ENCODE results near the gene NT5DC2.

NT5DC2 gene

DNA sequence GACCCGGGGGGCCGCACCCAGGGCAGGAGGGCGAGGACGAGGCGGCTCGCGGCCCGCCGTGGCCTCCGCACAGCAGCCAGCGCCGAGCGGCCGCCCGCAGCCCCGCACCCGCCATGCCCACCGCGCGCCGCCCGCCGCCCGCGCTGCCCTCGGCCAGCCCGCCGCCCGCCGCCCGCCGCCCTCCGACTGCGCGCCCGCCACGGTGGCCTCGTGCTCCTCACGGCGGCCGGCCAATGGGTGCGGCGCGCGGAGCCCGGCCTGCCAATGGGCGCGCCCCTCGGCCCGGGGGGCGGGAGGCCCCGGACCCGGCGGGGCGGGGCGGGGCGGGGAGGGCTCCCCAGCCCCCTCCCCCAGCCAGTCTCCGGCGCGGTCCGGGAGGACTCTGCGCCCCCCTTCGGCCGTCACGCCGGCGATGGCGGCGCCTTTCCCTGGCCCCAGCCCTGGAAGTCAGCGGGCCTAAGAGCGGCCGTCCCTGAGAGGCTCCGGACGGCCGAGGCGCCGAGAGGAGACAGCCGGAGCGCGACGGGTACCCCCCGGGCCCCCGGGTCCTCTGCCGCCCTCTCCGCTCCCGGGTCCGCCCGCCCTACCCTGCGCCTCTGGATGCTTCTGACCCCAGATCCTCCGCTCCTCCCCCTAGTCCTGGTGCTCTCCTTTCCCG lies at the start of gene NT5DC2:
TSS of gene NT5DC2 (minus strand) at position 235 of the 658 bp plus-strand sequence. CDS start at position 115, 120 bp downstream.
- DNase-seq (ENCODE audit: low read depth): peak; percentile 75

DNA sequence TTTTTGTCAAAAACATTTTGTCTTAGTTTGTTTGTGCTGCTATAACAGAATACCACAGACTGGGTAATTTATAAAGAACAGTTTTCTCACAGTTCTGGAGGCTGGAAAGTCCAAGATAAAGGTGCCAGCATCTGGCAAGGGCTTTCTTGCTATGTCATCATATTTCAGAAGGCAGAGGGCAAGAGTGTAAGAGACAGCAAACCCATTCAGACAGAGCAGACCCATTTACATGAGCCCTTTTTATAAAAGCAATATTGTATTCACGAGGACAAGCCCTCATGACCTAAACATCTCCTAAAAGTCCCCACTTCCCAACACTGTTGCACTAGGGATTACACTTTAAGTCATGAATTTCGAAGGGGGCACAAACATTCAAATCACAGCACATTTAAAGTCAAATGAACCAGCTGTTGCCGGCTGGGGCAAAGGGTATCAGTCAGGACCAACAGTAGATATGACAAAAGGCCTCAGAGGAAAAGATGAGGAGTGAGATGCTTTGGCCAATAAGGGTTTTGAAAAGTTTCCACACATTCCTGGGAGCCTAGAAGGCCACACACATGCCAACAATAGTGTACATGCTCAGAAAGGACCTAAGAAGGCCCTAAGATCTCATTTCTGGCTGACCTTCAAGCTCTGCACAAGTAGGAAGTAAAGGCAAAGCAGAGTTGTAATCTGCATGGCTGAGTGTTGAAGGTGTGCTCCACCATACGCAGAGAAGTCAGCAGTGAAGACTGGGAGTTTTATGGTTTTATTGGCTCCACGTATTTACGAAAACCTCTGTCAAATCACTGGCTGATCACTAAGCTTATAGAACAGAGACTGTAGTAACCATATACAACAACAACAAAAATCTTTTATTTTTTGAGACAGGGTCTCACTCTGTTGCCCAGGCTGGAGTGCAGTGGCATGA lies 40.7 kb upstream of the NT5DC2 start:
- DNase-seq (ENCODE audit: low read depth): no peak

DNA sequence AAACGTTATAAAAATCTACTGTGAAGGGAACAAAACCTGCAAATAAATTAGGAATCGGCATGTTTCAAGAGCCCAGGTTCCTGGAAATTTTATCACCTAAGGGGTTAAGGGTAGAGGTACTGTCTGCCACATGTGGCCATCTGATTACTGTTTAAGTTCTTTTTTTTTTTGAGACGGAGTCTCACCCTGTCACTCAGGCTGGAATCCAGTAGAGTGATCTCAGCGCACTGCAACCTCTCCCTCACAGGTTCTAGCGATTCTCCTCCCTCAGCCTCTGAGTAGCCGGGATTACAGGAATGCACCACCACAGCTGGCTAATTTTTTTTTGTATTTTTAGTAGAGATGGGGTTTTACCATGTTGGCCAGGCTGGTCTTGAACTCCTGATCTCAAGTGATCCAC lies 38.6 kb upstream of the NT5DC2 start:
- DNase-seq (ENCODE audit: low read depth): no peak

DNA sequence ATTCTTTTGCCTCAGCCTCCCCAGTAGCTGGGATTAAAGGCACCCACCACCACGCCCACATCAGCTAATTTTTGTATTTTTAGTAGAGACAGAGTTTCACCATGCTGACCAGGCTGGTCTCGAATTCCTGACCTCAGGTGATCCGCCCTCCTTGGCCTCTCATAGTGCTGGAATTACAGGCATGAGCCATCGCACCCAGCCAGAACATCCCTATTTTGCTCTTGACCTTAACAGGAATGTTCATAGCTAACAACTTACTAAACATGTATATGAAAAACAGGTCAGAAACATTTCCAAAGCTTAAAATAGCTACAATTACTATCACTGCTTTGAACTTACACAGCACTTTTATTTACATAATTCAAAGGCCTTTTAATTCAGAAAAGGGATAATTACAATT lies 36.4 kb upstream of the NT5DC2 start:
- DNase-seq (ENCODE audit: low read depth): no peak

DNA sequence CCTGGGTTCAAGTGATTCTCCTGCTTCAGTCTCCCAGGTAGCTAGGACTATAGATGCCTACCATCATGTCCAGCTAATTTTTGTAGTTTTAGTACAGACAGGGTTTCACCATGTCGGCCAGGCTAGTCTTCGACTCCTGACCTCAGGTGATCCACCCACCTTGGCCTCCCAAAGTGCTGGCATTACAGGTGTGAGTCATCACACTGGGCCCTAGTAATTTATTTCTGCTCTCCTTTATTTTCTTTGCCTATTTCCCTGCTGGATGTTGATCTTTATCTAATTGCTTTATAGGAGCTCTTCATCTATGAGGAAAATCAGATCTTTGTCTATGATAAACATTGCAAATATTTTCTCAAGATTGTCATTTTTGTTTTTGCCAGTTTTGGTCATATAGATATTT lies 34.4 kb upstream of the NT5DC2 start:
- DNase-seq (ENCODE audit: low read depth): no peak

DNA sequence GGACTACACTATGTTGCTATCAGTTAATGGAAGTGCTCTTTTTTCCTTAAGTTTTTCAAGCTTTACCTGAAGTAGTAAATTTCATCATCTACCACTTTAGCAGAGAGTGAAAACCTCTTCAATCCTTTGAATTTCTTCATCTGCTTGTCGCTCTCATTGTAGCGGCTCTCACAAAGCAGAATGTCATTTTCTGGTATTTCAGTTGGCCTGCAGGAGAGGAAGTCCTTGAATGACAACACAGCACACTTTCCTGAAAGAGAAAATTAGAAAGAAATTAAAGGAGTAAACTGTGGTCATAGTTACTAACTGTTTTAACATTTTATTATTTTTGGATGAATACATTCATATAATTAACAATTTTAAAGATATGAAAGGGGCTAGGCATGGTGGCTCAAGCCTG lies 30.3 kb upstream of the NT5DC2 start:
- no peak for DNase-seq (ENCODE audit: low read depth)

DNA sequence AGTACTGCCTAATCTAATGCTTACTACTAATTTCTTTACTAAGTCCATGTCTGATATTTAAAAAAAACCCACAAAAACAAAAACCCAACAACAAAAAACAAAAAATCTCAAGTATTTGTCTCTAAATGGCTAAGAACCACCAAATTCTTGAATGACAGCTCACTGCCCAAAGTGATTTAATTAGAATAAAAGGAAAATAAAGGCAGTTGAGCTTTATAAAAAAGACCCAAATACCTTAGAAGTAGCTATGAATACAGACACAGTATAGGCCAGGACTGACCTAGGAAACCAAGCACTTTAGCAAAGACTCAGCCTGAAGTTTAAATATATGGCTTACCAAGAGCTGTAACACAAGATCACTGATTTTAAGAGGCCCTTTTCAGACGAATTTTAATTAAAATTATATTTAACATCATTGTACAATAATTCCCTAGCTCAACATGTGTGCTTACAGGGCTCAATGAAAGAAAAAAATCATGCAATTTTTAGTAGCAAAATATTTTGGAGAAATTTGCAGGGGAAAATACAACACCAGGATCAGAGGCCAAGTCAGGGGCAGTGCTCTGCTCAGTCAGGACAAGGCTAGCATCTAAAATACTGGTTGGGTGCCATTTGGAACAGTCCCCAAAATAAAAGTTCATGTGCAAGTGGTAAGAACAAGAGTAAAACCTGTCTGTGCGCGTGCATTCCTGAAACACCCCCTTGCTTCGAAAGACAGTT lies 27.5 kb upstream of the NT5DC2 start:
- DNase-seq (ENCODE audit: low read depth): no peak

DNA sequence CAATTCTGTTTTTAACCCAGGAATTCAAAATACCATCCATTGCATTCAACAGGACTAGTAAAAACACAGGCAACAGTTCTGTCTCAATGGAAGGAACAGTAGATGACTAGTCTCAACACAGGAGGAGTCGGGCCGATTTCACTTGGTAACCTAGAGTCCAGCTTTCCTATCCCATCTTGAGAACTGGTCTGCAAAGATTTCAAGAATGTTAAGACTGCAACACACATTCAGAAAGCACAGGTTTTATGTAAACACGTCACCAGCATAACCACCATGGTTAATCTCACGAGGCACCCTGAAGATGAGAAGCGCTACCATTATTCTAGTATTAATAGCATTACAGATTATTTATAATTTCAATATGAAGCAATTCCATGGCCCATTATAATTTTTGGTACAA lies 24.8 kb upstream of the NT5DC2 start:
- DNase-seq (ENCODE audit: low read depth): no peak

DNA sequence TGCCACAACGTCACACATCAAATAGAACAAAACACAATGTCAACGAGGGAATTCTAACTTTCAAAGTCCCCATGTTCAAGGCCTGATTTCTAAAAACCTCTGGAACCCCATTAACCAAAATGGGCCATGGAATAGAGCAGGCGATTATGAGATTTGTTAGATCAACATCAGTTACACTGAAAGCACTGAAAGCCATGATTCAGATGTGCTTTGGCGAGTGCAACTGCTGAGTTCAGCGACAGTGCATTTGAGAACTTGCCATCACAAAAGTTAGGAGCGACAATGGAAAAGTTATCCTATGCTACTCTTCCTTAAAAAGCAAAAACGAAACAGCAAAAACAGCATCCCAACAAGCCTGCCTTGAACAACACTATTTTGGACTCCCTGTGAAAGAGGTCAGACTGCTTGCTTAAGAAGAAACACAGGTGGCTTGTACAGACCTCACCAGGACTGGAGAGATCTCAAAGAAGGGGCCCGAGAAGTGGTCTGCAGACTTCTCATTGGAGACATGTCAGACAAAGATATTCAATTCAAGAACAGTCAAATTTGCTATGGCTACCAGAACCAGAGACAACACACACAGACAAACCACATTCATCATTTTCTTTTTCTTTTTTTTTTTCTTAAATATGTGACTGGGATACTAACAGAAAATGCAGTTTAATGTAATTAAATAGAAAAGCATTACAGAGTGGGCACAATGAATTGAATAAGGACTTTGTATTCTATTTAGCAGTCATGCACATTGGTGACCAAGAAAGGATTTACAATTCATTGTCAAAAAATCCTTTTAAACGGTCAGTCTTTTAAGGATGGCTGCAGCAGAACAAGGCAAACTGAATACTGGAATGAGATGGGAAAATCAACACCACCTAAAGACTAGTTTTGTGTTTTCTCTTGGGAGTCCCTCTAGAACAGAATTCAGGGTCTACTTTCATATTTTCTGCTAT lies 23.6 kb upstream of the NT5DC2 start:
- no peak for DNase-seq (ENCODE audit: low read depth)

DNA sequence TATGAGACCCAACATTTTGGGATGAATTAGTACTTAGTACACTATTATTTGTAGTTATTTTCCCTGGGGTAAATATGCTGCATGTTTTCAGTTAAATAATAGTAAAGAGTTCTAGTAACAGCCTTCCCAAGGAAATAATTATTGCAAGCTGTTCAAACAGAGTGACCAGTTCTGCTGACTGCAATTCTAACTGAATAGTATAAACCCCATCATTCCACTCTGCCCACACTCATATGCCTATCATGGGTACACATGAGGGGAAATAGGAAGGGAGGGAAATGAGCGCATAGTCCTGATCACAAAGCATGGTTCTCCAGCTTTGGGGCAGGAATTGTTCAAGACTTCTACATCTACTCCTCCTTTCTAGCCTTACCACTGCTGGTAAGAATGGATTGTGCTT lies 21.4 kb upstream of the NT5DC2 start:
- DNase-seq (ENCODE audit: low read depth): no peak

DNA sequence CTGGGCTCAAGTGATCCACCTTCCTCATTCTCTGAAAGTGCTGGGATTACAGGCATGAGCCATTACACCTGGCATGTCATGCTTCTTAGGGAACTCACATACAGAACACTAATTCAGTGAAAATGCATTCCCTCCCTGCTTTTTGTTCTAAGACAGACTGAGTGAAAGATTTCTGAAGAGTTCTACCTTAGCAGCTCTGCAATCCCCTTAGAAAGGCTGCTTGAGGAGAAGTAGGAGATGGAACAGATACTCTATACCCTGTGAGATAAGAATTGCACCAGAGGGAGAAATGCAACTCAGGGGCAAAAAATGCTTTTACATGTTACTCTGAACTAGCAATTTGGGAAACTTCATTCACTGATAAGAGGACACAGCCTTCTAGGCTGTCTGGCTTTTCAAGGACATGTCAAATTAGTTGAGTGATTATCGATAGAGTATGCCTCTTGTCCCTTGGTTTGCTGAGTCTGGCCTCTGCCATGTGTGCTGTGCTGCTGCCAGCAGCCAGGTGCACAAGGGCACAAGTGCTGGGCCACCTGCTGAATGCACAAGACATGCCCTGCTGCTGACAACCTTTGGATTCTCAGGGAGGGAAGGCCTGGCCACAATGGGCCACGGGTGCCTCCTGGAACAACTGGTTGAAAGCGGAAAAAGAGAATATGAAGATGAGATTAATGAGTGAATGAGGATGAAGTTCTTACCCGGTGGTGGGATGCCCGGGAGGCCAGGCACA lies 20.5 kb upstream of the NT5DC2 start:
- no peak for DNase-seq (ENCODE audit: low read depth)

DNA sequence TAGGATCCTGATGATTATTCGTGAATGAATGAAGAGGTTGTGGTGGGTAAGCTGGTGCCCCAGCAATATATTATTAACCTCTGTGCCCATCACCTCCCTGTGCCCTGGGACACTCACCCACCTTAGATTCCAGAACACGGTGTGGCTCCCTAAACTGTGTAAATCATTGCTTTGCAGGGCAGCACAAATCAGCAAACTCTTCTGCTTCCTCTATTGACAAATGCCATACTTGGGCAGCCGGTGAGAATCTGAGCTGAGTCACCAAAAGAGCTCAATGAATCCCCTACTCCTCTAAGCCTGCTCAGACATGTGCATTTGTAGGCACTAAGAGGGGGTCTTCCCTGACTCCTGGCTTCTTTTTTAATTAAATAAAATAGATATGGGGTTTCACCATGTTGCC lies 18.4 kb upstream of the NT5DC2 start:
- DNase-seq (ENCODE audit: low read depth): no peak

DNA sequence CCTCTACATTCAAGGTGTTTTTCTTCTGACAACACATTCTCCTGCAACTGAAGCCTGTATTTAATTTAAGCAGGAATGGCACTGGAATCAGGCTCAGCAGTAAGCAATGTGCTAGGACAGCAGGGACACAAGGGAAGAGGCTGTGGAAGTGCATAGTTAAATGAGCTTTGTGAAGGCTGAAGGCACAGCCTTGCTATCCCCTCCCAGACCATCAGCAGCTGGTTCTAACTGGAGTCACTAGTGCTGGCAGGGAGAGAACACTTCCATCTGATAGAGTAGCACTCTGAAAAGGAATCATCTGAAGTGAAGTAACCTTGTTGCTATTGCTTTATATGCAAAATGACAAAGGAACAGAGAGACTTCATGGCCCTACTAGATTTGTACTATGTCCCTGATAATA lies 17.5 kb upstream of the NT5DC2 start:
- no peak for DNase-seq (ENCODE audit: low read depth)

DNA sequence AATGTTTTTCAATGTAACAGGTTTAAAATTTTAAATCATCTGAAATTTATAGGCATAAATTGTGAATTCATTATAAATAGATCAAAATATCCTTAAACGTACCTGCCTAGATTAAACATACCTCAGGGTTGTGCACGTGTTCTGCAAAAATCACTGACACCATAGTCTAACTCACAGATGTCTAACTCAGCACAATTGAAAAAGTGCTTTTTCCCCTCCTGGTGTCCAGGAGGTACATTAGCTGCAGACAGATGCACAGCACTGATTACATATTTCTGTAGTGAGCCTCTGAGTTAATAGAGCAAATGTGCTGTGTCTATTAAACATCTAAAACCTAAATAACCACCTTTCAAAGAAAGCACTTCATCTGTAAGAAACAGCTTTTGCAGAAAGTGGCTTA lies 13.5 kb upstream of the NT5DC2 start:
- DNase-seq (ENCODE audit: low read depth): no peak

DNA sequence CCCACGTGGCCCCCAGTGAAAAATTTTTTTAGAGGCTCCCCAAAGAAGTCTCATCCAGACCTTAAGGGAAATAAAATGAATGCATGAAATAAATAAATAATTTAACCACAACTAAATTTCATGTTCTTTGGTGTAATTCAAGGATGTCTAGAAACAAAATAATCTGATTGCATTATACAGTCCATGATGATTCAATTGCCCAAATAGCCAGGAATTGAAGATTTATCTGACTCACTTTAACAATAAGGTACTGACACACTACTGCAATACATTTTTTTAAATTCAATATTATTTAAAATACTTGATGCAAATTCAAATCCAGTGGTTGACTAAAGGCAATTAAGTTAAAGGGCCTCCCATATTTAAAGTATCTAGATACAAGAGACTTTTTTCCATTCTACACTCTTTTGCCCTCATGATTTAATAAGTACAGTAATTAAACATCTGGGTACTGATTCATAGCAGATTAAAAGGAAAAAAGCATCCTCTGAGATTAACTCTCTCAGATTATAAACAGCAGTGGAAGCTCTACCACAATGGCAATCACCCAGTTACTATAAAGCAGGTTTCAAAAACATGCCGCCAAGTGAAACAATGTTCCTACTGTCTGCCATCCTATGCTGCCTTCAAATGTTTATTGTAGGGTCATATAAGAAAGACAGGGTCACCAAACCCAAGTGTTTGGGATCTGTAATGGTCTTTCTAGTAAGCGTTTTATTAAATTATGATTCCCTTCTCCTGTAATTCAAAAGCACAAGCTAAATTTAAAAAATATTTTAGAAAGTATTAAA lies 12.6 kb upstream of the NT5DC2 start:
- no peak for DNase-seq (ENCODE audit: low read depth)

DNA sequence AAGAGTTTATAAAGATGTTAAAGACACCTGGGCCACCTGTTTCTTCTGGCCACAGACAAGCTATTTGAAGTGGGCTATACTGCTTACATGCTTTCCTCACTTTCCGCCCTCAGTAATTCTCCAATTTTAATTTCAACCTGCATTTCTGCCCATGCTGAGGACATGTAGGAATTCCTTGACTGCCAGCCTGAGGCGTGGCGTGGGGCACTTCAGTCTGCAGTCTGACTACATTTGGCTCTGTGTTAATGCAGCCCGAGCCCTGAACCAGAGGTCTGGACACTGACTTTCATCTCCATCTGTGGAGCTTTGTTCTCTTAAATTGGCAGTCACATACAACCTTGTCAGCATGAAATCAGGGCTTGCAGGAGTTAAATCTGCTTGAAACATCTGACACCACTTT lies 11.3 kb upstream of the NT5DC2 start:
- no peak for DNase-seq (ENCODE audit: low read depth)

DNA sequence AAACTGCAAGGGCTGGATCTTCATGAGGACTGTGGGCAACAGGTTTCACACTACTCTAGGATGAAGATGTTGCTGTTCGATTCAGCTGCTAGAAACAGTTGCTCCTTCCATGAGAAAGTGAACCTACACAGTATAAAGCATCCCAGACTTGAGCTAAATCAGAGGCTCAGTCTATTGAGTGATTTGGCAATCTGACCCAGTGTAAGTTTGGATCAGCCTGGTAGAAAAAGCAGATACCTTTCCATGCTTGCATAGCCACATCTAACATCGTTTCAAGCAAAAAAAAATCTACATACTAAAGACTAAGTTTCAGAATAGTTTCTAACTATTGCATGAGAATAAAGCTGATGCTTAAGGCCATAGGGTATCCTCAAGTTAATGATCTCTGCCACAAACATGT lies 7.4 kb upstream of the NT5DC2 start:
- DNase-seq (ENCODE audit: low read depth): no peak

DNA sequence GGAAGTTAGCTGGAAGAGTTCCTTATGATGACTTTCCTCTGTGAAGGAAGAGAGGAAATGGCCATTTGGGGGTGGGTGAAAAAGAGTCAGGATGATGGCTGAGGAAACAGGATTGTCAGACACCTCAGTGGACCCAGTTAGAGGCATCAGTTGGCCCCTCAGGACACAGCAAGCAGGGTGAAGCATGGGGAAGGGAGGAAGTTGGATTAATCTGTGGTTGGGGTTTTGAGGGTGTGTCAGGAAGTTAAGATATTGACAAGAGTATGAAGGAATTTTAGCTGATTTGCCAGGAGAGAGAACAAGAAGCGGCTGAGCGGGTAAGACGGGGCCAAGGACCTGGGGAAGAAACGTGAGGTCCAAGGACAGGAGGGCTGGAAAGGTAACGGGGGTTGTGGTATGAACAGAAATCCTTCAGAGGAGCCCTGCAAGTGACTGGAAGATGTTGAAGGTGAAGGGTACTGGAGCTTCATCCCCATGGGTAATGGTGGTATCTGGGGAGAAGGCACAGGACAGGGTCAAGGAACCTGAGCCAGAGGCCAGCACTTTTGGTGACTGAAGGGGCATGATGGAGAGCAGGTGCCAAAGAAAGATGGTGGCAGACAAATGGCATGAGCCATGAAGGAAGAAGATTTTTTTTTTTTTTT lies 5.5 kb upstream of the NT5DC2 start:
- DNase-seq (ENCODE audit: low read depth): no peak

DNA sequence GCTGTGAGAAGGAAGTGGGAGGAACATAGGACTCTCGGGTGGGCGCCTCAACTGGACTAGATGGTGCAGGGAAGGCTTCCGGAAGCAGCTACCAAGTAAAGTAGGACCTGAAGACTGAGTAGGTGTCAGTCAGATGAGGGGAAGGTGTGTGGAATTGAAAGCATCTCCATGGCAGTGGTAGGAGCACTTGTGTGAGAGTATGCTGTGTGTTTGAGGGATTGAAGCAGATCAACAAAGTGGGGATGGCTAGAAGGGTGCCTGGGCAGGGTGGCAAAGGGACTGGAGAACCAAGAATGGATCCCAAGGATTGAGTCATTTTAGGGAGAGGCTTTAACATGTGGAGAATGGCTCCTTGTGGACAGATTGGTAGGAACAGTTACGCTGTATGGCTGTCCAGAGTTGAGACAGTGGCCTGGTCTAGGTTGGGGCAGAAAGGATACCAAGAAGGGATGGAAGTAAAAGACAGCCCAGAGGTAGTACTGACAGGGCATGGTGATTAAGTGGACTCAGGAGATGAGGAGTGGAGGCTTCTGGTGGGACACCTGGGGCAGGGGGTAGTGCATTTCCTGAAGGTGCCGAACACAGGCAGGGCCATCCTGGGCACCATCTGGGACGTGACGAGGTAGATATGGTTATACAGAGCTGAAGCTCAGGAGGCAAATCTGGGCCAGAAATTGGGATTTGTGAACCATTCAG lies 4.2 kb upstream of the NT5DC2 start:
- DNase-seq (ENCODE audit: low read depth): no peak
